PC-3 (cell line): Measurements from ENCODE around the gene DACT2. TPM values are rescaled to one million over a fixed set of nuclear protein-coding genes. Genes with fewer than 3 reads are reported as not detected.

Experiments used
- ATAC-seq: fragments of 200-7000 bp; cut with Tn5 transposase; 2 replicates; pipeline ENCODE4 v1.9.1; 2020; ENCODE audit warnings: mild to moderate bottlenecking, moderate library complexity
- BruUV-seq: library from RNA; stranded (reverse); fragments of 400-500 nt; replicated peaks from 2 replicates; lab custom pipeline; 2021; lab: Mats Ljungman, UMichigan
- CTCF ChIA-PET: fragments of 300-600 bp; sonication (Branson Sonifier 250); formaldehyde crosslinking; loops from one replicate; lab custom pipeline; 2022; ENCODE audit warnings: antibody characterized with exemption; lab: Charles Lee
- POLR2A ChIA-PET: fragments of 300-600 bp; sonication (Branson Sonifier 250); formaldehyde crosslinking; loops from one replicate; lab custom pipeline; 2022; ENCODE audit warnings: antibody characterized with exemption; ENCODE audit not compliant: unreplicated experiment; lab: Charles Lee
- DNase-seq: peaks from one replicate; pipeline ENCODE4 v3.0.0-alpha.2; 2015
- H2AFZ ChIP-seq: fragments of 300-600 bp; sonication (generic); 2 replicates; pipeline ENCODE4 v1.6.0; 2016; ENCODE audit warnings: antibody characterized with exemption, low read length
- H3F3A ChIP-seq: fragments of 300-600 bp; sonication (generic); one replicate; pipeline ENCODE4 v1.6.0; 2017; ENCODE audit warnings: antibody characterized with exemption, low read length, control low read depth, mild to moderate bottlenecking; ENCODE audit not compliant: unreplicated experiment
- H3K27ac ChIP-seq: fragments of 300-600 bp; sonication (generic); 2 replicates; pipeline ENCODE4 v1.5.1; 2016; ENCODE audit warnings: mild to moderate bottlenecking, low read length
- H3K27me3 ChIP-seq: fragments of 300-600 bp; sonication (generic); 2 replicates; pipeline ENCODE4 v1.6.1; 2016; ENCODE audit warnings: low read length, mixed read lengths
- H3K36me3 ChIP-seq: fragments of 300-600 bp; sonication (generic); 2 replicates; pipeline ENCODE4 v1.6.1; 2016; ENCODE audit warnings: low read depth, mixed run types, low read length, mixed read lengths
- H3K4me1 ChIP-seq: fragments of 300-600 bp; sonication (generic); 2 replicates; pipeline ENCODE4 v1.5.1; 2016; ENCODE audit warnings: low read length; ENCODE audit not compliant: insufficient read depth
- H3K4me2 ChIP-seq: fragments of 300-600 bp; sonication (generic); 2 replicates; pipeline ENCODE4 v1.6.0; 2016; ENCODE audit warnings: low read length
- H3K4me3 ChIP-seq: fragments of 300-600 bp; sonication (generic); 2 replicates; pipeline ENCODE4 v1.5.1; 2016; ENCODE audit warnings: mild to moderate bottlenecking, low read length, mixed read lengths
- H3K79me2 ChIP-seq: fragments of 300-600 bp; sonication (generic); 2 replicates; pipeline ENCODE4 v1.6.1; 2017; ENCODE audit warnings: low read length, mixed read lengths
- H3K9ac ChIP-seq: fragments of 300-600 bp; sonication (generic); 2 replicates; pipeline ENCODE4 v1.6.0; 2016; ENCODE audit warnings: mild to moderate bottlenecking, low read length
- H3K9me2 ChIP-seq: fragments of 300-600 bp; sonication (generic); replicated peaks from 2 replicates; pipeline ENCODE4 v1.6.1; 2016; ENCODE audit warnings: mixed run types, low read length, mixed read lengths
- H3K9me3 ChIP-seq: fragments of 300-600 bp; sonication (generic); 2 replicates; pipeline ENCODE4 v1.6.1; 2016; ENCODE audit warnings: low read length, mixed read lengths
- H4K20me1 ChIP-seq: fragments of 300-600 bp; sonication (generic); 2 replicates; pipeline ENCODE4 v1.6.1; 2016; ENCODE audit warnings: low read length, mixed read lengths
- EZH2 ChIP-seq: fragments of 300-600 bp; sonication (generic); IDR thresholded peaks from one replicate; pipeline ENCODE4 v1.6.1; 2017; ENCODE audit warnings: antibody characterized with exemption, mild to moderate bottlenecking, low read length; ENCODE audit not compliant: unreplicated experiment
- EZH2phosphoT487 ChIP-seq: fragments of 300-600 bp; sonication (generic); IDR thresholded peaks from 2 replicates; pipeline ENCODE4 v1.6.1; 2018; ENCODE audit warnings: mild to moderate bottlenecking, antibody characterized with exemption, low read length, borderline replicate concordance
- intact Hi-C: fragments of 100-400 bp; cut with micrococcal nuclease; formaldehyde crosslinking; loops from 2 replicates; pipeline ENCODE4 v1.9.0; 2023
- total RNA-seq: library from RNA; depleted of rRNA; stranded (reverse); fragments of >200 nt; gene quantifications from 2 replicates; pipeline ENCODE4 v1.2.3, GENCODE V29; 2014
- TF ChIP-seq, protein P1 (sequence below): fragments of 300-600 bp; sonication (generic); conservative IDR thresholded peaks from 2 replicates; pipeline ENCODE4 v1.5.1; 2017; ENCODE audit warnings: antibody characterized with exemption, low read depth, mild to moderate bottlenecking, low read length

The DACT2 gene
- total RNA-seq, 1 experiment from 2014 or later: not detected

DNA sequence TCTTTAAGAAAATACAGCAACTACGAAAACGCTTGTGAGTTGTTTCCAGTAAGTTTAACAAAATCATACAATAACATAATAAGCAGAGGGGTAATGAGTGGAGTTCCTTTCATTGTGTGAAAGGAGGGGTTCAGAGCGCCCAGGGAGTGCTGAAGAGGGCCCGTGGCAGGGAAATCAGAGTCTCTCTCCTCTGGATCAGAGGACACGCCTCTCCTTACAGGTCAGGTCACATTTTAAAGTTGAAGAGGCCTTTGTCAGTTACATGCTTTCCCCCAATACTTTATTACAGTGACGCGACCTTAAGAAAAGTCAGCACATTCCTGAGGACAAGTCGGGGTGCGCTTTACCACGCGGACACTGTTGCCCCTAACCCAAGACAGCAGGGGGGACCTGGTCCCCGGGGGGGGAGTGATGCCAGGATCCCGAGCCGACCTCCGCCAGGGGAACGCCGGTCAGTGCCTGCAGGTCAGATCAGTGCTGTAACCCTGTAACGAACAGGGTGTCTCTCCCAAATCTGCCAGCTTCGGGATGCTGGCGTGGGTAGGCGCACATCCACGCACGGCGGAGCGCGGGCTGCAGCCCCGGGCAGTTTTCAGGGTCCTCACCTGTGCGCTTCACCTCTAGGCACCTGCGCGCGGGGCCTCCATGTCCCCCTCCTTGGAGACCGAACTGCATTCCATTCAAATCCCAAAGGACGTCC, 848 bp downstream of the DACT2 start:
- CTCF ChIA-PET: no interaction called here
- H4K20me1 ChIP-seq: no peaks in the 10 kb centered on the region
- no peaks in the 10 kb centered on the region for H3K36me3 ChIP-seq
- no peaks in the 10 kb centered on the region for H3F3A ChIP-seq
- H3K9ac ChIP-seq: no peak overlapping the region
- peaks cover 40% of the 10 kb centered on the region for H3K27me3 ChIP-seq
- H3K27ac ChIP-seq: no peak overlapping the region
- no peak overlapping the region for H2AFZ ChIP-seq
- H3K4me3 ChIP-seq: no peak overlapping the region
- no peaks in the 10 kb centered on the region for H3K9me2 ChIP-seq
- ATAC-seq (no peak), DNase-seq (no peak)
- H3K79me2 ChIP-seq: no peaks in the 10 kb centered on the region
- TF ChIP-seq, protein P1, sequence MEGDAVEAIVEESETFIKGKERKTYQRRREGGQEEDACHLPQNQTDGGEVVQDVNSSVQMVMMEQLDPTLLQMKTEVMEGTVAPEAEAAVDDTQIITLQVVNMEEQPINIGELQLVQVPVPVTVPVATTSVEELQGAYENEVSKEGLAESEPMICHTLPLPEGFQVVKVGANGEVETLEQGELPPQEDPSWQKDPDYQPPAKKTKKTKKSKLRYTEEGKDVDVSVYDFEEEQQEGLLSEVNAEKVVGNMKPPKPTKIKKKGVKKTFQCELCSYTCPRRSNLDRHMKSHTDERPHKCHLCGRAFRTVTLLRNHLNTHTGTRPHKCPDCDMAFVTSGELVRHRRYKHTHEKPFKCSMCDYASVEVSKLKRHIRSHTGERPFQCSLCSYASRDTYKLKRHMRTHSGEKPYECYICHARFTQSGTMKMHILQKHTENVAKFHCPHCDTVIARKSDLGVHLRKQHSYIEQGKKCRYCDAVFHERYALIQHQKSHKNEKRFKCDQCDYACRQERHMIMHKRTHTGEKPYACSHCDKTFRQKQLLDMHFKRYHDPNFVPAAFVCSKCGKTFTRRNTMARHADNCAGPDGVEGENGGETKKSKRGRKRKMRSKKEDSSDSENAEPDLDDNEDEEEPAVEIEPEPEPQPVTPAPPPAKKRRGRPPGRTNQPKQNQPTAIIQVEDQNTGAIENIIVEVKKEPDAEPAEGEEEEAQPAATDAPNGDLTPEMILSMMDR: no peak
- intact Hi-C loops: no loop called here
- H3K9me3 ChIP-seq: no peaks in the 10 kb centered on the region
- H3K4me2 ChIP-seq: no peak overlapping the region
- POLR2A ChIA-PET: no interaction called here
- H3K4me1 ChIP-seq: no peaks in the 10 kb centered on the region
- no TSS peak for BruUV-seq

DNA sequence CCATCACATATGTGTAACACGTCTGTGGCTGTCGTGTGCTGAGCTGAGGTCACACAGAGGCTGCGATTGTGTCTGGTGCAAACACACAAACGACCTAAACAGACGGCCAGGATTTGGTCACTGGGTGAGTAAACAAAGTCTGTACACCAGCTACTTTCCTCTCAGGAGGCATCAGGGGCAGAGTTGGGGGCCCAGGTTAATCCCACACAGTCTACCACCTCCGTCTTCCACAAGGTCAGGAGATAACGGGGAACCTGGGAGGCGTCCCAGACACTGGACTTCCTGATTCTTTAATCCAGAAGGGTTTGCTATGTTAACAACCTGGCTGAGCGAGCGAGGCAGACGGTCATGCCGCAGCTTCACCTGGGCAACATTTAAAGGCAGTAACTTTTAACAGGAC, 1.5 kb downstream of the DACT2 start:
- Histone ChIP-seq H3K9ac (no peak overlapping the region), H3K9me2 (no peaks in the 10 kb centered on the region), H3K4me1 (no peaks in the 10 kb centered on the region), H3K27ac (no peak overlapping the region), H3K79me2 (no peaks in the 10 kb centered on the region), H2AFZ (no peak overlapping the region), H3K36me3 (no peaks in the 10 kb centered on the region), H3K4me2 (no peak overlapping the region), H3K9me3 (no peaks in the 10 kb centered on the region), H3F3A (no peaks in the 10 kb centered on the region), H4K20me1 (no peaks in the 10 kb centered on the region), H3K27me3 (peaks cover 40% of the 10 kb centered on the region), H3K4me3 (no peak overlapping the region)
- DNase-seq: no peak
- intact Hi-C loops: no loop called here
- ChIA-PET CTCF (no interaction called here), POLR2A (no interaction called here)
- ATAC-seq: no peak
- TF ChIP-seq, protein P1: no peak
- TF ChIP-seq EZH2phosphoT487 (no peak), EZH2 (no peak)
- BruUV-seq: no TSS peak

DNA sequence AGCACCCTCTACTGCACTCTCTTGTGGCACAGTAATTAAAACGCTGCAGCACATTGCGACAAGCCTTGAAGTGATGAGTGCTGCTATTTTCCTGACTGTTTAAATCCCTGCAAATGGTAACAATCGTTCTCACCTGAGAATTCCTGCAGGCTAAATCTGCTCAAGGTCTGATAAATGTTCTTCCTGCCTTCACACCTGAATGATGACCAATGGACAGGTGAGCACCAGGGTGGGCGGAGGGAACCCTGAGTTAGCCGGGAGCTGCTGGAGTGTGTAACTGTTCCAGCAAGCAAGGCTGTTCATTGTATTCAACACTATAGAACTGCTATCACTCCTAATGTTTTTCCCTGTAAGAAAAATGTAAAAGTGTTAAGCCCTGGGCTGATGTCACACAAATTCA, 4.0 kb downstream of the DACT2 start:
- BruUV-seq: no TSS peak
- no peak for ATAC-seq
- POLR2A ChIA-PET: no interaction called here

More for the DNA sequence above, 4.0 kb downstream of the DACT2 start:
- Histone ChIP-seq H4K20me1 (no peaks in the 10 kb centered on the region), H3K27ac (no peak overlapping the region), H3K36me3 (no peaks in the 10 kb centered on the region), H2AFZ (no peak overlapping the region), H3K4me2 (no peak overlapping the region), H3K27me3 (peaks cover 31% of the 10 kb centered on the region), H3K4me1 (no peaks in the 10 kb centered on the region), H3K9ac (no peak overlapping the region), H3K9me2 (no peaks in the 10 kb centered on the region), H3F3A (no peaks in the 10 kb centered on the region), H3K4me3 (no peak overlapping the region), H3K9me3 (no peaks in the 10 kb centered on the region), H3K79me2 (no peaks in the 10 kb centered on the region)
- DNase-seq: no peak
- intact Hi-C loops: no loop called here
- CTCF ChIA-PET: no interaction called here
- TF ChIP-seq EZH2phosphoT487: no peak
- no peak for TF ChIP-seq EZH2
- TF ChIP-seq, protein P1: no peak
